ENCODE data around the gene OR7C2.

Gene OR7C2

DNA sequence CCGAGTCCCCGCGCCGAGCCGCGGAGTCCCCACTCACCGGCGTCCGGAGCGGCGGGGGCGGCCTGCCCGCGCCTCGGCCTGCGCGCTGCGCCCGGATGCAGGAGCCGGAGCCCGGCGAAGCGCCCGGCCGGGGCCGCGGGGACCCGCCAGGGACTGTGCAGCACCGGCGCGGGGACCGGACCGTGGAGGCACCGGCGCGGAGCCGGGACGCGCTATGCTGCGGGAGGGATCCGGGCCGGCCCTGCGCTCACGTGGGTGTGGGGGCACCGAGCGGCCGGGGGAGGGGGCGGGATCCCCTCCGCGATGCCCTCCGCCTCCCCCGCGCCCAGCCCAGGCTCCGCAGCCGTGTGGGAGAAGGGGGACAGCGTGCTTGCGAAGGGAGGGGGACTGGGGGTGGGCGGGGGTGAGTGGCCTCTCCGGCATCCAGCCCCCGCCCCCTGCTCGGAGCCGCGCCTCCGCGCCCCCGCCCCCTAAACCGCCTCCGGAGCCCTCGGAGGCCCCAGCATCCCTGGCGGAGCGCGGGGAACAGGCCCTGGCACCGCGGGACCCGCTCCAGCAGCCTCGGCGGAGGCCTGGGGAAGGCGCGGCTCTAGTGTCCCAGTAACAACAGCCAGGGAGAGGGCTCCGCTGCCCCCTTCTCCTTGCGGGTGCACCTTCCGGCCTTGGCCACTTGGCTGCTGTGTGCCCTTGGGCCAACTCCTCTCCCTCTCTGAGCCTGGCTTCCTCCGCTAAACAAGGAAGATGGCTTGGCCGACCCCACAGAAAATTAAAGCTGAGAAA lies 38.4 kb downstream of the OR7C2 start, which contains the start of gene SLC1A6:
Gene SLC1A6, minus strand, starts transcription at position 389 of the 780 bp plus-strand sequence. CDS start 6,954 bp downstream, outside the sequence.
- DNase-seq, result no peak

DNA sequence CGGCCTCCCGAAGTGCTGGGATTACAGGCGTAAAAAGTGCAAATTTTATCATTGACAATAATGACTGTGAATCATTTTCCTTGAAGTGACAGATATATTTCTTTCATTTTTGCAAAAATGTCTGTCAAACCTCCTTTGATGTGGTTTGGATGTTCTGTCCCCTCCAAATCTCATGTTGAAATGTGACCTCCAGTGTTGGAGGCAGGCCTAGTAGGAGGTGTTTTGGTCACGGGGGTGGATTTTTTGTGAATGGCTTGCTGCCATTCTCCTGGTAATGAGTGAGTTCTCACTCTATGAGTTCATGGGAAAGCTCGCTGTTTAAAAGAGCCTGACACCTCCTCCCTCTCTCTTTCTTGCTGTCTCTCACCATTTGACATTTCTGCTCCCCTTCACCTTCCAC lies 43.8 kb downstream of the OR7C2 start:
- DNase-seq, result no peak

All from activated T-cell treated with anti-CD3 and anti-CD28 coated beads, Interleukin-2, amount 50 U/mL, for 1 hour (primary cell).